Measurements from ENCODE around the gene LARGE1.

Gene LARGE1

GRCh38 chr22:33321466-33321865 is 598.8 kb downstream of the LARGE1 start:
- DNase-seq (ENCODE audit: low read depth) = no peak
- H3K4me3 ChIP-seq (ENCODE audit: low read depth, low read length) = no peak overlapping the region
- TF ChIP-seq POLR2A (IDR thresholded peaks at IDR 0.05; ENCODE audit: extremely low read depth, insufficient read length) (no peak), MYC (IDR thresholded peaks at IDR 0.05; ENCODE audit: low read depth, low read length) (no peak), MAX (IDR thresholded peaks at IDR 0.05; ENCODE audit: low read depth, low read length) (no peak)
- TF ChIP-seq, protein P1, sequence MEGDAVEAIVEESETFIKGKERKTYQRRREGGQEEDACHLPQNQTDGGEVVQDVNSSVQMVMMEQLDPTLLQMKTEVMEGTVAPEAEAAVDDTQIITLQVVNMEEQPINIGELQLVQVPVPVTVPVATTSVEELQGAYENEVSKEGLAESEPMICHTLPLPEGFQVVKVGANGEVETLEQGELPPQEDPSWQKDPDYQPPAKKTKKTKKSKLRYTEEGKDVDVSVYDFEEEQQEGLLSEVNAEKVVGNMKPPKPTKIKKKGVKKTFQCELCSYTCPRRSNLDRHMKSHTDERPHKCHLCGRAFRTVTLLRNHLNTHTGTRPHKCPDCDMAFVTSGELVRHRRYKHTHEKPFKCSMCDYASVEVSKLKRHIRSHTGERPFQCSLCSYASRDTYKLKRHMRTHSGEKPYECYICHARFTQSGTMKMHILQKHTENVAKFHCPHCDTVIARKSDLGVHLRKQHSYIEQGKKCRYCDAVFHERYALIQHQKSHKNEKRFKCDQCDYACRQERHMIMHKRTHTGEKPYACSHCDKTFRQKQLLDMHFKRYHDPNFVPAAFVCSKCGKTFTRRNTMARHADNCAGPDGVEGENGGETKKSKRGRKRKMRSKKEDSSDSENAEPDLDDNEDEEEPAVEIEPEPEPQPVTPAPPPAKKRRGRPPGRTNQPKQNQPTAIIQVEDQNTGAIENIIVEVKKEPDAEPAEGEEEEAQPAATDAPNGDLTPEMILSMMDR (IDR thresholded peaks at IDR 0.05; ENCODE audit: low read depth, low read length) = no peak

DNA sequence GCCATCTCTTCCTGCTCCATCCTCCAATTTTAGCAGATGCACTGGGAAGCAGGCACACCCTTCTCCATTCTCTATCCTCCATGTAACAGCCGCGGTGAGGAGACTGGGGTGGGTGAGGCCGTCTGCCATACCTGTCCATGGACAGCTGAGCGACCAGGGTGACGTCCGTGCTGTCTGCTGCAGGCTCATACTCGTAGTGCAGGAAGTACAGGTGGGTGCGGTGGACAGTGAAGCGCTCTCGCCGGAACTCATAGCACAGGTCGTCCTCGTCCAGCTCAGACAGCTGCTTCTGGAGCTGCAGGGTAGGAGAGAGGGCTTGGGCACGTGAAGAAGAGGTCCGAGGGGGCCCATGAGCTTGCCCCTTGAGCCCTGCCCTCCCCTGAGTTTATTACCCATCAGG is 604.3 kb downstream of the LARGE1 start:
- no peak for DNase-seq (ENCODE audit: low read depth)
- TF ChIP-seq, protein P1 (IDR thresholded peaks at IDR 0.05; ENCODE audit: low read depth, low read length) = no peak
- no peak for TF ChIP-seq MAX (IDR thresholded peaks at IDR 0.05; ENCODE audit: low read depth, low read length)
- no peak for TF ChIP-seq MYC (IDR thresholded peaks at IDR 0.05; ENCODE audit: low read depth, low read length)
- TF ChIP-seq POLR2A (IDR thresholded peaks at IDR 0.05; ENCODE audit: extremely low read depth, insufficient read length) = no peak
- no peak overlapping the region for H3K4me3 ChIP-seq (ENCODE audit: low read depth, low read length)

DNA sequence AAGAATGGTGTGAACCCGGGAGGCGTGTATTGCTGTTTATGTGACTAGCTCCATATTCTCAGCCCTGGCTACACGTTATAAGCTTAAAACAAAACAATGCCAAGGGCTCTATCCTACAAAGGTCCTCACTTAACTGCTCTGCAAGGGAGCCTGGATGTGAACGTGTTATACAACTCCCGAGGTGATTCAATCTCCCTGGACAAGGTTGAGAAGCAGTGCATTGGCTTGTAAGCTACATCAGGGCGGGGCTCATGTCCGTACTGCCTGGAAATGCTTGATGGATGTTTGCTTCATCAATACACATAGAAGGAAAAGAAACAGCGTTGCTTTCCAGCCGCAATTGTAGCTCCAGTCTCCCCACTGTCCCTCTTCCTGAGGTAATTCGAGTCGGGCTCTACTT is 605.2 kb downstream of the LARGE1 start:
- no peak overlapping the region for H3K4me3 ChIP-seq (ENCODE audit: low read depth, low read length)
- DNase-seq (ENCODE audit: low read depth) = no peak
- no peak for TF ChIP-seq POLR2A (IDR thresholded peaks at IDR 0.05; ENCODE audit: extremely low read depth, insufficient read length)
- no peak for TF ChIP-seq MYC (IDR thresholded peaks at IDR 0.05; ENCODE audit: low read depth, low read length)
- TF ChIP-seq, protein P1 (IDR thresholded peaks at IDR 0.05; ENCODE audit: low read depth, low read length) = no peak

DNA sequence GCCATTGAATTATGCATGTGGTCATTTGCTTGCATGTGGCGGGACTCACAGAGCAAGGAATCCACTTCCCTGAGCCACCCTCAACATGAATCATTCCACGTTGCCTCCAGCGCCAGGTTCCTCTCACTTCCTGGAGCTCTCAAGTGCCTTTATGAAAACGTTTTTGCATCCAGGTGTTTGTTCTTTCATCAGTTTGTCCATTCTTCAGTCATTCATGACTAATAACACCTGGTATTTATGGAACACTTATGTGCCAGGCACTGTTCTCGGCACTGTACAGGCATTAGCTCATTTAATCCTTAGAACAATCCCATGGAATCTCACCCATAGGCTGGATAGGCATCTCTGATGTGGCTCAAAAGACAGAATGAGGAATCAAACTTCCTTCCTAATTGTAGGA is 606.0 kb downstream of the LARGE1 start:
- TF ChIP-seq, protein P1 (IDR thresholded peaks at IDR 0.05; ENCODE audit: low read depth, low read length) = no peak
- TF ChIP-seq MYC (IDR thresholded peaks at IDR 0.05; ENCODE audit: low read depth, low read length) (no peak), POLR2A (IDR thresholded peaks at IDR 0.05; ENCODE audit: extremely low read depth, insufficient read length) (no peak), MAX (IDR thresholded peaks at IDR 0.05; ENCODE audit: low read depth, low read length) (no peak)
- DNase-seq (ENCODE audit: low read depth) = no peak
- no peak overlapping the region for H3K4me3 ChIP-seq (ENCODE audit: low read depth, low read length)

DNA sequence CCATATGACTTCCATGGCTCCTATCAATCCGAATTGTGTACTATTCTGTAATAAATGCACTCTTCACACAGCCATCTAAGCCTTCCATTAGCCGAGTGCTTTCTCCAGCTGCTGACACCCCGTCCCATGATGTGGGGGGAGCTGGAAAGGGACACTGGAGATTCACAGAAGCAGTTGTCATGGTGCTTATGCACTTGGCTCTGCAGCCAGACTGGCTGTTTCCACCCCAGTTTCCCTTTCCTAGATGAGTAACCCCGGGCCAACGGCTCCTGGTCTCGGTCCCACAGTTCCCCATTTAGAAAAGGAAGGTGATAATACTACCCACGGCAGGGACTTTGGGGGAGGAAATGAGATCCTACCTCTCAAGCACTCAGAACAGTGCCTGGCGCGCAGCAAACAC is 617.2 kb downstream of the LARGE1 start:
- TF ChIP-seq POLR2A (IDR thresholded peaks at IDR 0.05; ENCODE audit: extremely low read depth, insufficient read length) = no peak
- no peak for TF ChIP-seq MAX (IDR thresholded peaks at IDR 0.05; ENCODE audit: low read depth, low read length)
- TF ChIP-seq, protein P1 (IDR thresholded peaks at IDR 0.05; ENCODE audit: low read depth, low read length) = no peak
- no peak for TF ChIP-seq MYC (IDR thresholded peaks at IDR 0.05; ENCODE audit: low read depth, low read length)
- no peak overlapping the region for H3K4me3 ChIP-seq (ENCODE audit: low read depth, low read length)
- no peak for DNase-seq (ENCODE audit: low read depth)

DNA sequence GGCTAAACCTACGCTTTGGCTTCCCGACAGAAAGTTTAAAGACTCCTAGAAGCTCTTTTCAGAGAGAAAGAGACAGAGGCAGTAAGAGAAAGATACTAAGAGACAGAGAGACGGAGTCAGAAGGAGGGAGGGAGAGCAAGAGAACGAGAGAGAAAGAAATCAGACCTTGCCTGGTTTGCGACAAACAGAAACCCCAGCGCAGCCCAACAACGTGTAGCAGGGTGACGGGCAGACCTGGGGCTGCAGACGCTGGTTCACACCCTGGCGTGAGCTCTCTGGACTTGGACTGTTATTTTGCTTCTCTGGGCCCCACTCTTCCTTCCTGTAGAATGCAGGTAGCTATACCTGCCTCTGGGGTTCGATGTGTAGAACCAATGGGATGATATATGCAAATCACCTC is 617.7 kb downstream of the LARGE1 start:
- TF ChIP-seq, protein P1 (IDR thresholded peaks at IDR 0.05; ENCODE audit: low read depth, low read length) = no peak
- TF ChIP-seq MAX (IDR thresholded peaks at IDR 0.05; ENCODE audit: low read depth, low read length) (no peak), MYC (IDR thresholded peaks at IDR 0.05; ENCODE audit: low read depth, low read length) (no peak), POLR2A (IDR thresholded peaks at IDR 0.05; ENCODE audit: extremely low read depth, insufficient read length) (no peak)
- H3K4me3 ChIP-seq (ENCODE audit: low read depth, low read length) = no peak overlapping the region
- no peak for DNase-seq (ENCODE audit: low read depth)

All from NB4 (cell line).